K562 (cell line): ENCODE results near the gene FADS1. TPM values are rescaled to one million over a fixed set of nuclear protein-coding genes. Genes with fewer than 3 reads are reported as not detected.

Source experiments
- ATAC-seq: fragments of 200-7000 bp; cut with Tn5 transposase; 3 replicates; pipeline ENCODE4 v1.9.1; 2020; ENCODE audit warnings: moderate library complexity
- BruUV-seq: library from RNA; stranded (reverse); fragments of 400-500 nt; replicated peaks from 2 replicates; lab custom pipeline; 2021; lab: Mats Ljungman, UMichigan
- CTCF ChIA-PET: fragments of 300-600 bp; formaldehyde crosslinking; extraction: SDS; loops from one replicate; lab custom pipeline; 2021; ENCODE audit warnings: low intra/inter-chr PET ratio; lab: Yijun Ruan, JAX
- POLR2A ChIA-PET: fragments of 300-600, 350-650 bp; sonication (Branson Sonifier 250); formaldehyde crosslinking; extraction: SDS; loops from one replicate; lab custom pipeline; 2021; ENCODE audit warnings: antibody characterized with exemption, inconsistent platforms; lab: Yijun Ruan, JAX
- DNase-seq, 4 experiments: peaks; one replicate each; pipeline versions ENCODE4 v3.0.0 to v3.0.0-alpha.2; 2011 to 2018; ENCODE audit warnings: low spot score in 3 of 4, mixed read lengths in 3 of 4; ENCODE audit errors: extremely low read depth in 1 of 4
- FAIRE-seq: peaks from 2 replicates; lab custom pipeline; 2011; peaks lifted over from hg19 to GRCh38; lab: Jason Lieb, UNC
- H2AFZ ChIP-seq: 2 replicates; pipeline ENCODE4 v1.6.0; 2011; ENCODE audit warnings: low read depth, low read length, control low read depth, inconsistent platforms
- H3K27ac ChIP-seq: fragments of 200-600 bp; 3 replicates; pipeline ENCODE4 v1.8.0; 2011; ENCODE audit warnings: low read depth, mild to moderate bottlenecking, control low read depth, inconsistent platforms, low read length, moderate library complexity, mixed read lengths; ENCODE audit errors: extremely low read depth
- H3K27me3 ChIP-seq, 2 experiments: fragments of 300-600 bp in 1 of 2; 2 replicates in 1 of 2; 3 replicates in 1 of 2; pipeline versions ENCODE4 v1.6.0 to v1.8.0; 2011; ENCODE audit warnings: inconsistent platforms in 2 of 2, low read length in 2 of 2, mild to moderate bottlenecking in 1 of 2, mixed read lengths in 1 of 2, moderate library complexity in 1 of 2; ENCODE audit not compliant: control insufficient read depth in 2 of 2, insufficient read depth in 2 of 2
- H3K36me3 ChIP-seq: fragments of 300-600 bp; 3 replicates; pipeline ENCODE4 v1.8.0; 2011; ENCODE audit warnings: mild to moderate bottlenecking, low read length, inconsistent platforms; ENCODE audit not compliant: control insufficient read depth, insufficient read depth
- H3K4me1 ChIP-seq, 2 experiments: fragments of 200-600 bp in 1 of 2; replicated peaks in 1 of 2; 2 replicates in 1 of 2; 3 replicates in 1 of 2; pipeline versions ENCODE4 v1.5.1 to v1.8.0; 2011; ENCODE audit warnings: inconsistent platforms in 2 of 2, low read length in 2 of 2, mild to moderate bottlenecking in 1 of 2, mixed read lengths in 1 of 2, moderate library complexity in 1 of 2; ENCODE audit not compliant: control insufficient read depth in 2 of 2, insufficient read depth in 2 of 2
- H3K4me2 ChIP-seq: 2 replicates; pipeline ENCODE4 v1.6.1; 2011; ENCODE audit warnings: low read length, control low read depth, inconsistent platforms, mixed read lengths; ENCODE audit not compliant: insufficient read depth
- H3K4me3 ChIP-seq: fragments of 200-600 bp; sonication (generic), shearing (Covaris generic); 2 replicates; pipeline ENCODE4 v1.5.1; 2016; ENCODE audit warnings: control low read depth, inconsistent platforms
- H3K79me2 ChIP-seq: fragments of 200-600 bp; 3 replicates; pipeline ENCODE4 v1.8.0; 2011; ENCODE audit warnings: low read length, inconsistent platforms; ENCODE audit not compliant: control insufficient read depth, insufficient read depth
- H3K9ac ChIP-seq, 2 experiments: 2 replicates each; pipeline versions ENCODE4 v1.6.0 to v1.6.1; 2011; ENCODE audit warnings: low read depth in 2 of 2, low read length in 2 of 2, control low read depth in 1 of 2, inconsistent platforms in 1 of 2, mild to moderate bottlenecking in 1 of 2, mixed read lengths in 1 of 2; ENCODE audit not compliant: insufficient read depth in 1 of 2
- H3K9me1 ChIP-seq: one replicate; pipeline ENCODE4 v1.6.0; 2011; ENCODE audit warnings: inconsistent platforms, mild to moderate bottlenecking, low read length, moderate library complexity; ENCODE audit not compliant: control insufficient read depth, insufficient read depth
- H3K9me3 ChIP-seq: replicated peaks from 2 replicates; pipeline ENCODE4 v1.5.1; 2011; ENCODE audit warnings: low read depth, low read length, inconsistent platforms; ENCODE audit not compliant: control insufficient read depth, insufficient read depth
- H4K20me1 ChIP-seq: replicated peaks from 2 replicates; pipeline ENCODE4 v1.6.1; 2011; ENCODE audit warnings: low read length, inconsistent platforms, mixed read lengths; ENCODE audit not compliant: control insufficient read depth, insufficient read depth
- NFYB ChIP-seq: IDR thresholded peaks from 2 replicates; pipeline ENCODE4 v1.6.1; 2011; ENCODE audit warnings: mild to moderate bottlenecking, moderate library complexity; ENCODE audit not compliant: insufficient read length; ENCODE audit errors: extremely low read depth
- POLR2A ChIP-seq: fragments of 450-650 bp; conservative IDR thresholded peaks from 2 replicates; pipeline ENCODE4 v1.6.1; 2016
- POLR2B ChIP-seq: fragments of 450-650 bp; IDR thresholded peaks from 2 replicates; pipeline ENCODE4 v1.6.1; 2018; ENCODE audit warnings: low read depth; ENCODE audit not compliant: partially characterized antibody
- RBFOX2 ChIP-seq: fragments of 200-400 bp; formaldehyde crosslinking; IDR thresholded peaks from 2 replicates; pipeline ENCODE4 v1.6.1; 2017; ENCODE audit warnings: low read depth, mild to moderate bottlenecking, low read length, moderate library complexity
- SETDB1 ChIP-seq: IDR thresholded peaks from one replicate; pipeline ENCODE4 v1.6.1; 2012; ENCODE audit warnings: low read length, control low read depth, inconsistent platforms
- SIX5 ChIP-seq, 2 experiments: IDR thresholded peaks; 2 replicates each; pipeline ENCODE4 v1.6.1; 2011; ENCODE audit warnings: low read length in 2 of 2, borderline replicate concordance in 1 of 2, low read depth in 1 of 2, mild to moderate bottlenecking in 1 of 2, moderate library complexity in 1 of 2; ENCODE audit not compliant: insufficient read depth in 1 of 2
- SNAPC5 ChIP-seq: fragments of 250-450 bp; sonication (Bioruptor Pico); IDR thresholded peaks from 2 replicates; pipeline ENCODE4 v1.8.0; 2021; ENCODE audit warnings: moderate library complexity, mild to moderate bottlenecking, inconsistent platforms
- SUPT5H ChIP-seq: fragments of 450-650 bp; IDR thresholded peaks from 2 replicates; pipeline ENCODE4 v1.6.1; 2016
- WGBS: fragments of 100-300 bp; shearing (Covaris generic); methylation state at CpG from one replicate; pipeline ENCODE4 v1.1.6; 2016; ENCODE audit warnings: low coverage, mixed read lengths; ENCODE audit not compliant: insufficient coverage; ENCODE audit errors: missing lambda C conversion rate; 5-methylcytosine and 5-hydroxymethylcytosine counted together
- in situ Hi-C: fragments of 300-500 bp; cut with MboI; formaldehyde crosslinking; loops from 4 replicates; pipeline ENCODE4 v1.15.0; 2018; ENCODE audit warnings: inconsistent platforms, mixed read lengths
- intact Hi-C: fragments of 100-400 bp; cut with micrococcal nuclease; formaldehyde crosslinking; loops from 2 replicates; pipeline ENCODE4 v1.14.2; 2022
- polyA plus RNA-seq, 8 experiments: library from polyadenylated mRNA; depleted of rRNA in 4 of 8; stranded (reverse) in 5 of 8; unstranded in 3 of 8; fragments of >200 nt; fragmentation: Nextera tagmentation in 2 of 8; fragmentation: Illumina TruSeq in 1 of 8; extraction: Ambion mirVana in 2 of 8; extraction: Trizol in 1 of 8; gene quantifications; 2 replicates each; pipeline versions ENCODE4 v1.2.1 to v1.2.3, GENCODE V29; 2011 to 2014; ENCODE audit warnings: inconsistent platforms in 1 of 8, missing spikeins in 1 of 8
- total RNA-seq, 7 experiments: library from RNA; depleted of rRNA in 6 of 7; stranded (reverse); fragments of >200 nt in 6 of 7; fragmentation: Illumina TruSeq in 2 of 7; extraction: Trizol in 2 of 7; gene quantifications; 2 replicates each; pipeline versions ENCODE4 v1.2.1 to v1.2.3, GENCODE V29; 2011 to 2021; ENCODE audit warnings: low replicate concordance in 1 of 7
- TF ChIP-seq, protein P1 (sequence below): sonication (generic); formaldehyde crosslinking; IDR thresholded peaks from 2 replicates; pipeline ENCODE4 v1.9.0; 2022; ENCODE audit warnings: mild to moderate bottlenecking, missing genetic modification reagents

Gene FADS1
- total and polyA plus RNA-seq, 9 of the 15 experiments (the other 6 are each of a cell fraction or from before 2014, with no cell fraction given) = 110 to 864 (median 364) TPM

DNA sequence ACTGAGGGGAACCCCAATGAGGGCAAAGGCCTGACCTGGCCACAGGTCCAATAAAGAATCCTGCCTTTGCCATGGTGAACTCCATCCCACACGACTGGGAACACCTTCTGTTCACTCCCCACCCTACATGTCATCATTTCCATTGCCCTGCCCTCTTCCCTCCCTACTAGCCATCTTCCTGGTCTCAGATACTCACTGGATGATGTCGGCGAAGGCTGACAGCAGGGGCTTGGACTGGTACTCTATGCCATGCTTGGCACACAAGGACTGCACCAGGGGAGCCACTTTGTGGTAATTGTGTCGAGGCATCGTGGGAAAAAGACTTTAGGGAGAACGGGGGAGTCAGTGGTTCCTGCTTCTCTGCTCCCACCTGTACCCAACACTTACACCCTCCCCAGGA is 14.2 kb downstream of the FADS1 start:
- BruUV-seq = no TSS peak
- H3K9me3 ChIP-seq = no peaks in the 10 kb centered on the region
- peaks cover 94% of the 10 kb centered on the region for H3K36me3 ChIP-seq

More for the DNA sequence above, 14.2 kb downstream of the FADS1 start:
- ChIA-PET CTCF (no interaction called here), POLR2A (interaction anchor here (0.6 to 7.6 kb wide), 6 partner anchors 9 to 321 kb away, joined by 3 to 97 read pairs (median 4); partner anchors contain the start of genes FADS1, FEN1, INCENP and TMEM258)
- FAIRE-seq = no peak
- Histone ChIP-seq H3K27me3 (no peaks in the 10 kb centered on the region), H3K4me2 (no peak overlapping the region)
- no peak for TF ChIP-seq SETDB1
- peak; percentile 6; the same call in 1 of the 2 replicates for TF ChIP-seq RBFOX2
- TF ChIP-seq SNAPC5 (CRISPR knock-in tag) = no peak
- peak; percentile 64 for TF ChIP-seq SUPT5H
- TF ChIP-seq POLR2A = peak; percentile 45
- TF ChIP-seq POLR2B = peak; percentile 42
- TF ChIP-seq SIX5 (IDR thresholded peaks at IDR 0.05; ENCODE audit: borderline replicate concordance in 1 of 2, insufficient read depth in 1 of 2, low read depth in 1 of 2, low read length in 2 of 2) = no peak
- TF ChIP-seq, protein P1, sequence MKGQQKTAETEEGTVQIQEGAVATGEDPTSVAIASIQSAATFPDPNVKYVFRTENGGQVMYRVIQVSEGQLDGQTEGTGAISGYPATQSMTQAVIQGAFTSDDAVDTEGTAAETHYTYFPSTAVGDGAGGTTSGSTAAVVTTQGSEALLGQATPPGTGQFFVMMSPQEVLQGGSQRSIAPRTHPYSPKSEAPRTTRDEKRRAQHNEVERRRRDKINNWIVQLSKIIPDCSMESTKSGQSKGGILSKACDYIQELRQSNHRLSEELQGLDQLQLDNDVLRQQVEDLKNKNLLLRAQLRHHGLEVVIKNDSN (CRISPR knock-in tag) = 0 out of 2 replicates have a peak, but pooled peaks have one; percentile 2
- no peak for TF ChIP-seq NFYB
- TF ChIP-seq, all 486 proteins: peak for 5
- H3K9me1 ChIP-seq = peaks cover 9% of the 10 kb centered on the region
- H3K9ac ChIP-seq = peak overlapping the region in 1 of 2 experiments; percentile 74; a peak in 1 of 4 replicates
- in situ Hi-C loops (loop anchor here (5.0 kb wide), 1 partner anchor 305 kb away; no protein-coding TSS in a partner anchor), intact Hi-C loops (no loop called here)
- peaks cover 46 to 62% of the 10 kb centered on the region in 2 experiments for H3K4me1 ChIP-seq
- H2AFZ ChIP-seq = no peak overlapping the region
- peaks cover 34% of the 10 kb centered on the region for H3K79me2 ChIP-seq
- H4K20me1 ChIP-seq = peaks cover 3% of the 10 kb centered on the region
- DNase-seq (no peak), ATAC-seq (no peak)
- WGBS = 82% methylated on average over 6 of the region's 6 CpGs
- no peak overlapping the region for H3K4me3 ChIP-seq
- peak overlapping the region; percentile 37; the same call in 2 of the 3 replicates for H3K27ac ChIP-seq
